ENCODE results near the gene CACFD1.

CACFD1 gene

DNA sequence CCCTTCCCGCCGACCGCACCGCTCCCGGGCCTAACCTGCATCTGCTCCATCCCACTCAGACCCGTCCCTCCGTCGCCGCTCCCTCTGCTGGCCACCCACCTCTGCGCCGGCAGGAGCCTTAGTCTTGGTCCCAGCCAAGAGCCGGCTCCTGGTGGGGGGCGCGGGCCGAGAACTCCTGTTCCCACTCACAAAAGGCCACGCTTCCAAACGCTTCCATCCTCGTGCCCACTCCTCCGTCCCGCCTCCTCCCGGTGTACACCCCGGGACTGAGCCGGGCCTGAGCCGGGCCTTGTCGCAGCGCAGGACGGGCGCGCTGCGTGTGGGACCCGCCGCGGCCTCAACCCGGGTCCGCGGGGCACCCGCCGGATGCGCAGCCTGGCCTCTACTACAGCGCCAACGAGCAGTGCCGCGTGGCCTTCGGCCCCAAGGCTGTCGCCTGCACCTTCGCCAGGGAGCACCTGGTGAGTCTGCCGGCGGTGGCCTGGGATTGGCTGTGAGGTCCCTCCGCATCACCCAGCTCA is 30.1 kb upstream of the CACFD1 start:
- TF ChIP-seq POLR2AphosphoS5 (IDR thresholded peaks at IDR 0.05; ENCODE audit: low read depth, low read length) (no peak), TAF1 (IDR thresholded peaks at IDR 0.05; ENCODE audit: borderline replicate concordance, insufficient read depth, low read length) (no peak), SIN3A (IDR thresholded peaks at IDR 0.05; ENCODE audit: borderline replicate concordance, insufficient read depth, low read length) (no peak), FOXP2 (optimal IDR thresholded peaks at IDR 0.05; ENCODE audit: borderline replicate concordance, extremely low read depth, extremely low read length, insufficient read depth) (no peak)
- TF ChIP-seq, protein P1, sequence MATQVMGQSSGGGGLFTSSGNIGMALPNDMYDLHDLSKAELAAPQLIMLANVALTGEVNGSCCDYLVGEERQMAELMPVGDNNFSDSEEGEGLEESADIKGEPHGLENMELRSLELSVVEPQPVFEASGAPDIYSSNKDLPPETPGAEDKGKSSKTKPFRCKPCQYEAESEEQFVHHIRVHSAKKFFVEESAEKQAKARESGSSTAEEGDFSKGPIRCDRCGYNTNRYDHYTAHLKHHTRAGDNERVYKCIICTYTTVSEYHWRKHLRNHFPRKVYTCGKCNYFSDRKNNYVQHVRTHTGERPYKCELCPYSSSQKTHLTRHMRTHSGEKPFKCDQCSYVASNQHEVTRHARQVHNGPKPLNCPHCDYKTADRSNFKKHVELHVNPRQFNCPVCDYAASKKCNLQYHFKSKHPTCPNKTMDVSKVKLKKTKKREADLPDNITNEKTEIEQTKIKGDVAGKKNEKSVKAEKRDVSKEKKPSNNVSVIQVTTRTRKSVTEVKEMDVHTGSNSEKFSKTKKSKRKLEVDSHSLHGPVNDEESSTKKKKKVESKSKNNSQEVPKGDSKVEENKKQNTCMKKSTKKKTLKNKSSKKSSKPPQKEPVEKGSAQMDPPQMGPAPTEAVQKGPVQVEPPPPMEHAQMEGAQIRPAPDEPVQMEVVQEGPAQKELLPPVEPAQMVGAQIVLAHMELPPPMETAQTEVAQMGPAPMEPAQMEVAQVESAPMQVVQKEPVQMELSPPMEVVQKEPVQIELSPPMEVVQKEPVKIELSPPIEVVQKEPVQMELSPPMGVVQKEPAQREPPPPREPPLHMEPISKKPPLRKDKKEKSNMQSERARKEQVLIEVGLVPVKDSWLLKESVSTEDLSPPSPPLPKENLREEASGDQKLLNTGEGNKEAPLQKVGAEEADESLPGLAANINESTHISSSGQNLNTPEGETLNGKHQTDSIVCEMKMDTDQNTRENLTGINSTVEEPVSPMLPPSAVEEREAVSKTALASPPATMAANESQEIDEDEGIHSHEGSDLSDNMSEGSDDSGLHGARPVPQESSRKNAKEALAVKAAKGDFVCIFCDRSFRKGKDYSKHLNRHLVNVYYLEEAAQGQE (IDR thresholded peaks at IDR 0.05; ENCODE audit: insufficient read depth in 1 of 2, low read depth in 2 of 2, low read length in 2 of 2) = no peak

DNA sequence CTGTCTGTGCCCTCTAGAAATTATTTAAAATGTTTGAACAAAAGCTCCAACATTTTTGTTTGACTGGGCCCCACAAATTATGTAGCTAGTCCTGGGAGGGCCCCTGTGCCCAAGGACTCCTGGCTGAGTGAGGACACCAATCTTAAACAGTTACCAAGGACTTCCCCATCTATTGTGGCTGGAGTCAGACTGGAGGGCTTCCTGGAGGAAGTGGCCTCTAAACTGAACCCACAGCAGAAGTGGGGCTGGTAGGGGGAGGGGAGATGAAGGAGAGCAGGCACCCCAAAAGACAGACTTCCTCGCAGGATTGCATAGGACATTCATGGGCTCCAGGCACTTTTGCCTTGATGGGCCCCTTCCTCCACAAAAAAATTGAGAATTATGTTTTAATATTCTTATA is 29.5 kb upstream of the CACFD1 start:
- TF ChIP-seq SIN3A (IDR thresholded peaks at IDR 0.05; ENCODE audit: borderline replicate concordance, insufficient read depth, low read length) (no peak), POLR2AphosphoS5 (IDR thresholded peaks at IDR 0.05; ENCODE audit: low read depth, low read length) (no peak), FOXP2 (optimal IDR thresholded peaks at IDR 0.05; ENCODE audit: borderline replicate concordance, extremely low read depth, extremely low read length, insufficient read depth) (no peak), TAF1 (IDR thresholded peaks at IDR 0.05; ENCODE audit: borderline replicate concordance, insufficient read depth, low read length) (no peak)
- TF ChIP-seq, protein P1 (IDR thresholded peaks at IDR 0.05; ENCODE audit: insufficient read depth in 1 of 2, low read depth in 2 of 2, low read length in 2 of 2) = no peak

- TF ChIP-seq SIN3A (IDR thresholded peaks at IDR 0.05; ENCODE audit: borderline replicate concordance, insufficient read depth, low read length) (no peak), POLR2AphosphoS5 (IDR thresholded peaks at IDR 0.05; ENCODE audit: low read depth, low read length) (no peak), FOXP2 (optimal IDR thresholded peaks at IDR 0.05; ENCODE audit: borderline replicate concordance, extremely low read depth, extremely low read length, insufficient read depth) (no peak), TAF1 (IDR thresholded peaks at IDR 0.05; ENCODE audit: borderline replicate concordance, insufficient read depth, low read length) (no peak)
- TF ChIP-seq, protein P1 (IDR thresholded peaks at IDR 0.05; ENCODE audit: insufficient read depth in 1 of 2, low read depth in 2 of 2, low read length in 2 of 2) = no peak
Observed at GRCh38 chr9:133433351-133433843, 26.4 kb upstream of the CACFD1 start.

DNA sequence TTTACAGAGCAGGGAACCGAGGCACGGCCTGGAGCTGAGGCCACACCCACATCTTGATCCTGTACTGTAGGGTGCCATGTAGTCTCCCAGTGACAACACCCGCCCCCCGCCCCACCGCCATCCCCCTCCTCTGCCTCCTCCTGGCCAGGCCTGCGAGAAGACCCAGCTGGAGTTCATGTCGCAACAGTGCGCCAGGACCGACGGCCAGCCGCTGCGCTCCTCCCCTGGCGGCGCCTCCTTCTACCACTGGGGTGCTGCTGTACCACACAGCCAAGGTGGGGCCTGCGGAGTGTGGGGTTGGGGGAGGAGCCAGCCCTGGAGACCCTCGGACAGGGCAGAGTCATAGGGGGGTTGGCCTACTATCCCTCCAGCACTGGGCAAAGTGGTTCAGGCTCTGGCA is 23.1 kb upstream of the CACFD1 start:
- TF ChIP-seq FOXP2 (optimal IDR thresholded peaks at IDR 0.05; ENCODE audit: borderline replicate concordance, extremely low read depth, extremely low read length, insufficient read depth) (no peak), SIN3A (IDR thresholded peaks at IDR 0.05; ENCODE audit: borderline replicate concordance, insufficient read depth, low read length) (no peak), POLR2AphosphoS5 (IDR thresholded peaks at IDR 0.05; ENCODE audit: low read depth, low read length) (no peak), TAF1 (IDR thresholded peaks at IDR 0.05; ENCODE audit: borderline replicate concordance, insufficient read depth, low read length) (no peak)
- TF ChIP-seq, protein P1 (IDR thresholded peaks at IDR 0.05; ENCODE audit: insufficient read depth in 1 of 2, low read depth in 2 of 2, low read length in 2 of 2) = no peak
